ENCODE results near the gene TMEM151A. TPM values are rescaled to one million over a fixed set of nuclear protein-coding genes. Genes with fewer than 3 reads are reported as not detected.
"Not testable (repeated sequence)": the region's sequence is repeated elsewhere in the genome, so short reads cannot be mapped to it uniquely, and the experiment has no call there.

TMEM151A gene
- total RNA-seq, 1 donor from 2014 or later, result not detected

GRCh38 chr11:66275396-66275795 lies 16.3 kb upstream of the TMEM151A start:
- no peaks in the 10 kb centered on the region for H3K9me3 ChIP-seq (ENCODE audit: control insufficient read depth in 3 of 3, low read length in 3 of 3)
- H3K4me3 ChIP-seq (ENCODE audit: low read length in 3 of 3), result no peak overlapping the region
- no peak overlapping the region for H3K27ac ChIP-seq (ENCODE audit: low read depth, low read length)
- peaks cover 3 to 13% (median 8%) of the 10 kb centered on the region in 3 donors for H3K27me3 ChIP-seq (ENCODE audit: control insufficient read depth in 3 of 3, insufficient read depth in 3 of 3, low read length in 3 of 3)
- peaks cover 44 to 54% (median 48%) of the 10 kb centered on the region in 3 donors for H3K36me3 ChIP-seq (ENCODE audit: control insufficient read depth in 3 of 3, insufficient read depth in 3 of 3, low read length in 3 of 3)
- H3K4me1 ChIP-seq (ENCODE audit: control insufficient read depth in 3 of 3, insufficient read depth in 3 of 3, low read length in 3 of 3), result peaks cover 10 to 13% (median 10%) of the 10 kb centered on the region in 3 donors
- H3K9ac ChIP-seq (ENCODE audit: low read depth in 1 of 3, low read length in 3 of 3), result no peak overlapping the region

GRCh38 chr11:66275984-66276612 lies 15.6 kb upstream of the TMEM151A start:
- Histone ChIP-seq H3K4me1 (ENCODE audit: control insufficient read depth in 3 of 3, insufficient read depth in 3 of 3, low read length in 3 of 3) (peaks cover 4 to 8% (median 8%) of the 10 kb centered on the region in 3 donors), H3K36me3 (ENCODE audit: control insufficient read depth in 3 of 3, insufficient read depth in 3 of 3, low read length in 3 of 3) (peaks cover 41 to 49% (median 48%) of the 10 kb centered on the region in 3 donors), H3K4me3 (ENCODE audit: low read length in 3 of 3) (no peak overlapping the region), H3K9ac (ENCODE audit: low read depth in 1 of 3, low read length in 3 of 3) (no peak overlapping the region), H3K9me3 (ENCODE audit: control insufficient read depth in 3 of 3, low read length in 3 of 3) (no peaks in the 10 kb centered on the region), H3K27me3 (ENCODE audit: control insufficient read depth in 3 of 3, insufficient read depth in 3 of 3, low read length in 3 of 3) (peaks cover 3 to 18% (median 8%) of the 10 kb centered on the region in 3 donors), H3K27ac (ENCODE audit: low read depth, low read length) (no peak overlapping the region)

- not testable (repeated sequence) for H3K27ac ChIP-seq (ENCODE audit: low read depth, low read length); H3K4me3 ChIP-seq (ENCODE audit: low read length in 3 of 3); H3K4me1 ChIP-seq (ENCODE audit: control insufficient read depth in 3 of 3, insufficient read depth in 3 of 3, low read length in 3 of 3); H3K9ac ChIP-seq (ENCODE audit: low read depth in 1 of 3, low read length in 3 of 3); H3K9me3 ChIP-seq (ENCODE audit: control insufficient read depth in 3 of 3, low read length in 3 of 3)
- Histone ChIP-seq H3K27me3 (ENCODE audit: control insufficient read depth in 3 of 3, insufficient read depth in 3 of 3, low read length in 3 of 3) (peaks cover 3 to 21% (median 8%) of the 10 kb centered on the region in 3 donors), H3K36me3 (ENCODE audit: control insufficient read depth in 3 of 3, insufficient read depth in 3 of 3, low read length in 3 of 3) (peaks cover 40 to 47% (median 46%) of the 10 kb centered on the region in 3 donors)
Observed at GRCh38 chr11:66276619-66277018, 15.1 kb upstream of the TMEM151A start.

DNA sequence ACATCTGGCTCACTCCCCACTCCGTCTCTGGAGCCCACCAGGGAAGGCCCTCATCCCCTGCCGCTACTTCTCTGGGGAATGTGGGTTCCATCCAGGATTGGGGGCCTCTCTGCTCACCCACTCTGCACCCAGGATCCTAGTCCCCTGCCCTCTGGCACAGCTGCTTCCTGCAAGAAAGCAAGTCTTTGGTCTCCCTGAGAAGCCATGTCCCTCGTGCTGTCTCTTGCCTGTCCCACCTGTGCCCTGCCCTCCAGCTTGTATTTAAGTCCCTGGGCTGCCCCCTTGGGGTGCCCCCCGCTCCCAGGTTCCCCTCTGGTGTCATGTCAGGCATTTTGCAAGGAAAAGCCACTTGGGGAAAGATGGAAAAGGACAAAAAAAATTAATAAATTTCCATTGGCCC lies 14.6 kb upstream of the TMEM151A start:
- not testable (repeated sequence) for H3K9ac ChIP-seq (ENCODE audit: low read depth in 1 of 3, low read length in 3 of 3); H3K9me3 ChIP-seq (ENCODE audit: control insufficient read depth in 3 of 3, low read length in 3 of 3); H3K27ac ChIP-seq (ENCODE audit: low read depth, low read length); H3K4me3 ChIP-seq (ENCODE audit: low read length in 3 of 3); H3K4me1 ChIP-seq (ENCODE audit: control insufficient read depth in 3 of 3, insufficient read depth in 3 of 3, low read length in 3 of 3)
- H3K36me3 ChIP-seq (ENCODE audit: control insufficient read depth in 3 of 3, insufficient read depth in 3 of 3, low read length in 3 of 3), result peaks cover 35 to 42% (median 42%) of the 10 kb centered on the region in 3 donors
- H3K27me3 ChIP-seq (ENCODE audit: control insufficient read depth in 3 of 3, insufficient read depth in 3 of 3, low read length in 3 of 3), result peaks cover 3 to 23% (median 8%) of the 10 kb centered on the region in 3 donors

- Histone ChIP-seq H3K36me3 (ENCODE audit: control insufficient read depth in 3 of 3, insufficient read depth in 3 of 3, low read length in 3 of 3) (peaks cover 29 to 36% (median 35%) of the 10 kb centered on the region in 3 donors), H3K27me3 (ENCODE audit: control insufficient read depth in 3 of 3, insufficient read depth in 3 of 3, low read length in 3 of 3) (peaks cover 3 to 25% (median 8%) of the 10 kb centered on the region in 3 donors), H3K9me3 (ENCODE audit: control insufficient read depth in 3 of 3, low read length in 3 of 3) (no peaks in the 10 kb centered on the region), H3K27ac (ENCODE audit: low read depth, low read length) (no peak within 1 kb of the TSS), H3K4me1 (ENCODE audit: control insufficient read depth in 3 of 3, insufficient read depth in 3 of 3, low read length in 3 of 3) (peaks cover 7 to 10% (median 9%) of the 10 kb centered on the region in 3 donors), H3K4me3 (ENCODE audit: low read length in 3 of 3) (no peak within 1 kb of the TSS), H3K9ac (ENCODE audit: low read depth in 1 of 3, low read length in 3 of 3) (peak within 1 kb of the TSS in 1 of 3 donors; percentile 57)
Observed at GRCh38 chr11:66277471-66278362, 14.0 kb upstream of the TMEM151A start, which contains the start of gene CNIH2. Gene CNIH2 (plus strand): TSS chr11:66278175. CDS start chr11:66278457, 282 bp downstream.

DNA sequence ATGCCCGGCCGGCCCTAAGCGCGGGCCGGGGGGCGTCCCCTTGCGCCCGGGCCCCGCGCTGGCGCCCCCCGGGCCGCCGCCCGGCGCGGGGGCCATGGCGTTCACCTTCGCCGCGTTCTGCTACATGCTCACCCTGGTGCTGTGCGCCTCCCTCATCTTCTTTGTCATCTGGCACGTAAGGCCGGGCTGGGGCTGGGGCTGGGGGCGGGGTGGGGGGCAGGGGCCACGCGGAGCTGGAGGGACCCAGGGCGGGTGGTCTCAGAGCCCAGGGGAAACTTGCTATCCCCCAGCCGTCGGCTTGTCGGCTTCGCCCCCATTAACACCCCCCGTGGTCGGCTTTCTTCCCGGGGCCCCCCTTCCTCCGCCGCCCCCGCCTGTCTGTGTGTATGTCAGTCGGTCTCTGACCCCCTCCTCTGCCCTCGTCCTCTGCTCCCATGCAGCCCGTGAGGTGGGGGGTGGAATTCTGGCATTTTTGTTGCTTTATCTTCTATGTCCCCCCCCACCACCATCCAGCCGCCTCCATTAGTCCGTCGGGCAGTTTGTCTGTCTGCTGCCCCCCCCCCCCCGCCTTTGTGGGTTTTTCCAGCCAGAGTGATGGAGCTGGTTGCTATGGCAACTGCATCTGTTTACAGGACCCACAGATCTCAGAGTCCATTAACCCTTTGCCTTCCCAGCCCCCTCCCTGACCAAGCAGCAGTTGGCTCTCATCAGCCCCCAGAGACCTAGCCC lies 13.2 kb upstream of the TMEM151A start:
- no peak overlapping the region for H3K27ac ChIP-seq (ENCODE audit: low read depth, low read length)
- H3K9ac ChIP-seq (ENCODE audit: low read depth in 1 of 3, low read length in 3 of 3), result no peak overlapping the region
- H3K27me3 ChIP-seq (ENCODE audit: control insufficient read depth in 3 of 3, insufficient read depth in 3 of 3, low read length in 3 of 3), result peaks cover 3 to 27% (median 8%) of the 10 kb centered on the region in 3 donors
- no peaks in the 10 kb centered on the region for H3K9me3 ChIP-seq (ENCODE audit: control insufficient read depth in 3 of 3, low read length in 3 of 3)
- H3K4me3 ChIP-seq (ENCODE audit: low read length in 3 of 3), result no peak overlapping the region
- peaks cover 20 to 30% (median 28%) of the 10 kb centered on the region in 3 donors for H3K36me3 ChIP-seq (ENCODE audit: control insufficient read depth in 3 of 3, insufficient read depth in 3 of 3, low read length in 3 of 3)
- peaks cover 9 to 11% (median 11%) of the 10 kb centered on the region in 3 donors for H3K4me1 ChIP-seq (ENCODE audit: control insufficient read depth in 3 of 3, insufficient read depth in 3 of 3, low read length in 3 of 3)

DNA sequence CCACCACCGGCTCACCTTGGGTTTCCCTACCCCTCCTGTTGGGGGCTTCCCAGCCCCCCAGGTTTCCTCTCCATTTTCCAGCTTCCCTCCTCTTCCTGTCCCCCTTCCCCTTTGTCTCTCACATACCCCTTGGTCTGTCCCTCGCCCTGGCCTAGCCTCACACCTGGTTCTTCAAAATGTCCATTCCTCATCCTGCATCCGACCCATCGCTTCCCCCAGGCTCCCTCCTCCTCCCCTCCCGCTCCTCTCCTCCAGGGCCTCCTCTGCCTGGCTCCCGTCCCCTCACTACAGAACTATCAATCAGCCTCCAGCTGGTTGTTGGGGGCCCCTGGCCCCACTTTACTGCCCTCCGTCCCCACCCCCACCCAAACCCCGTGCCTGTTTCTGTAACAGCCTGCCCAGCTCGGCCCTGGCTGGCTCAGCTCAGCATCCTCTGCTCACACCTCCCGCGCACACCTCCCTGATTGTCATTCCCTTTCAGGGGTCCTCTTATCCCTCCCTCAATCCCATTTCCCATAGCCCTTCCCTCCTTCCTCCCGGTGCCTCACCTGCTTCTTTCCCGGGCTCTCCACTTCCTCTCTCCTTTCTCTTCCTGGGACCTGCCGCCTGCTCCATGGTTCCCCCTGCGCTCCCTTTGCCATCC lies 12.5 kb upstream of the TMEM151A start:
- Histone ChIP-seq H3K4me1 (ENCODE audit: control insufficient read depth in 3 of 3, insufficient read depth in 3 of 3, low read length in 3 of 3) (peaks cover 9 to 11% (median 11%) of the 10 kb centered on the region in 3 donors), H3K27me3 (ENCODE audit: control insufficient read depth in 3 of 3, insufficient read depth in 3 of 3, low read length in 3 of 3) (peaks cover 3 to 27% (median 8%) of the 10 kb centered on the region in 3 donors), H3K9me3 (ENCODE audit: control insufficient read depth in 3 of 3, low read length in 3 of 3) (no peaks in the 10 kb centered on the region), H3K9ac (ENCODE audit: low read depth in 1 of 3, low read length in 3 of 3) (no peak overlapping the region), H3K4me3 (ENCODE audit: low read length in 3 of 3) (no peak overlapping the region), H3K27ac (ENCODE audit: low read depth, low read length) (no peak overlapping the region), H3K36me3 (ENCODE audit: control insufficient read depth in 3 of 3, insufficient read depth in 3 of 3, low read length in 3 of 3) (peaks cover 15 to 26% (median 23%) of the 10 kb centered on the region in 3 donors)

DNA sequence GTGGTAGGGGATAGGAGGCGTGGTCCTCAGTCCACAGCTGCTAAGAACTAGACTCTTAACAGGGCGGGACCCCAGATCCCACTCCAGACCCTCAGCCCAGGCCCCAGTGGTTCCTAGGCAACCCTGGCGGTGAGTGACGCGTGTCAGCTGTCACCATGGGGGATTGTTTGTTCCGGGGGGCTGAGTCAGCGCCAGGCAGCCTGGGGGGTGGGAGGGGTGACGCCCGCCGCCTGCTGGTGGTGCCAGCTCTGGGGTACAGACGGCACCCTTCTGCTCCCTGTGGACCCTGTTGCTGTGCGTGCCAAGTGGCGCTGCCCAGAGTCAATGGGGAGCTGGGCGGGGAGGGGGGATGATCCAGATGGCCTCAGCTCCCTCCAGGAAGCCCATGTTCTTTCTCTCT lies 11.3 kb upstream of the TMEM151A start:
- Histone ChIP-seq H3K4me1 (ENCODE audit: control insufficient read depth in 3 of 3, insufficient read depth in 3 of 3, low read length in 3 of 3) (peaks cover 9 to 14% (median 13%) of the 10 kb centered on the region in 3 donors), H3K27ac (ENCODE audit: low read depth, low read length) (no peak overlapping the region), H3K9ac (ENCODE audit: low read depth in 1 of 3, low read length in 3 of 3) (no peak overlapping the region), H3K27me3 (ENCODE audit: control insufficient read depth in 3 of 3, insufficient read depth in 3 of 3, low read length in 3 of 3) (peaks cover 3 to 27% (median 8%) of the 10 kb centered on the region in 3 donors), H3K9me3 (ENCODE audit: control insufficient read depth in 3 of 3, low read length in 3 of 3) (no peaks in the 10 kb centered on the region), H3K4me3 (ENCODE audit: low read length in 3 of 3) (no peak overlapping the region), H3K36me3 (ENCODE audit: control insufficient read depth in 3 of 3, insufficient read depth in 3 of 3, low read length in 3 of 3) (peaks cover 18 to 24% (median 23%) of the 10 kb centered on the region in 3 donors)

DNA sequence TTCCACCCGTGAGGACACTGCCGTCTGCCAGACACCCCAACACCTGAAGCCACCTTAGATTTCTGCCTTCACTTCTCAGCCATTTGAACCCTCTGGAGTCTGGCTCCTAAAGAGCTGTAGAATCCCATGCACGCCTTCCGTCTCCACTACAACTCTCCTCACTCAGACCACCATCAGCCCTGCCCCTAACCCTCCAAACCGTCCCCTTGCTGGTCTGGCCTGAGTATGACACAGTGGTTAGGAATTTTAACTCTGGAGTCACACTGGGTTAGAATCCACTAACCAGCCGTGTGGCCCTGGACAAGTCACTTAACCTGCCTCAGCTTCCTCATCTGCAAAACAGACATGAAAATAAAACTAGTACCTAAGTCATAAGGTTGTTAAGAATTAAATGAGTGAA lies 10.7 kb upstream of the TMEM151A start:
- H3K9ac ChIP-seq (ENCODE audit: low read depth in 1 of 3, low read length in 3 of 3), result no peak overlapping the region
- peaks cover 21 to 22% (median 21%) of the 10 kb centered on the region in 3 donors for H3K36me3 ChIP-seq (ENCODE audit: control insufficient read depth in 3 of 3, insufficient read depth in 3 of 3, low read length in 3 of 3)
- H3K4me3 ChIP-seq (ENCODE audit: low read length in 3 of 3), result no peak overlapping the region
- peaks cover 9 to 20% (median 19%) of the 10 kb centered on the region in 3 donors for H3K4me1 ChIP-seq (ENCODE audit: control insufficient read depth in 3 of 3, insufficient read depth in 3 of 3, low read length in 3 of 3)
- no peaks in the 10 kb centered on the region for H3K9me3 ChIP-seq (ENCODE audit: control insufficient read depth in 3 of 3, low read length in 3 of 3)
- no peak overlapping the region for H3K27ac ChIP-seq (ENCODE audit: low read depth, low read length)
- peaks cover 3 to 27% (median 8%) of the 10 kb centered on the region in 3 donors for H3K27me3 ChIP-seq (ENCODE audit: control insufficient read depth in 3 of 3, insufficient read depth in 3 of 3, low read length in 3 of 3)

Data from skeletal muscle tissue (tissue), 4 donors.